ENCODE data around the gene TEX35.
"Not testable (repeated sequence)": the region's sequence is repeated elsewhere in the genome, so short reads cannot be mapped to it uniquely, and the experiment has no call there.

The TEX35 gene

GRCh38 chr1:178541379-178541778, 28.5 kb downstream of the TEX35 start:
- no peak for DNase-seq (ENCODE audit: low read depth in 2 of 2)

DNA sequence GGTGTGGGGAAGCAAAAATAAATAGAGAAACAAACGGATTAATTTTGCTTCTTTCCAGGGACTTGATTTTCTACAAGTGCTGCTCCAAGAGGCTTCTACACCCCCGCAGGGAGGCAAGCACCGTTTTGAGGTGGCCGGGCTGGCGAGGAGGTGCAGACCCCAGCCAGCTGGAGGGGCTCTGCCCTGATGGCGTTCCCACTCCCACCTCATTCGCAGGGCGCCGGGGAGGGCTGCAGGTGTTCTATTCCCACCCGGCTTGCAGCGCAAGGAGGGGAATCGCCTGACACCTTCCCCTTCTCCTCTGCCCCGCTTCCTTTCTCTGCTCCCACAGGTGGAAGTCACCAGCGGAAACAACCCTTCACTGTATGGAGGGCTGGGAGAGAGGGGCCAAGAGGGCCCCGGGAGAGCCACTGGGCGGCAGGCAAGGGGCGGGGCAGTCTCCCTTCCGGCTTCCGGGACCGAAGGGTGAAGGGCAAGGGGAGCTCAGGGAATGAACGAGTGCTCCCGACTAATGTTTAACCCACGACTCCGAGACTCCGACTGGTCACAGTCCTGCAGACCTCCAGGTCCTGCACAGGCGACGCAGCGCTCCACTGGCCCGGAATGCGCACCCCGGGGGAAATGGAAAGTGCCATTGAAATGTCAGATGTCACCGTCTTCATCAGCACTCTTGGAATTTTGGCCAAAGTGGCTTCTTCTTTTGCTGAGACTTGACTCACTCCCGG, 29.1 kb downstream of the TEX35 start:
- no peak for DNase-seq (ENCODE audit: low read depth in 2 of 2)

DNA sequence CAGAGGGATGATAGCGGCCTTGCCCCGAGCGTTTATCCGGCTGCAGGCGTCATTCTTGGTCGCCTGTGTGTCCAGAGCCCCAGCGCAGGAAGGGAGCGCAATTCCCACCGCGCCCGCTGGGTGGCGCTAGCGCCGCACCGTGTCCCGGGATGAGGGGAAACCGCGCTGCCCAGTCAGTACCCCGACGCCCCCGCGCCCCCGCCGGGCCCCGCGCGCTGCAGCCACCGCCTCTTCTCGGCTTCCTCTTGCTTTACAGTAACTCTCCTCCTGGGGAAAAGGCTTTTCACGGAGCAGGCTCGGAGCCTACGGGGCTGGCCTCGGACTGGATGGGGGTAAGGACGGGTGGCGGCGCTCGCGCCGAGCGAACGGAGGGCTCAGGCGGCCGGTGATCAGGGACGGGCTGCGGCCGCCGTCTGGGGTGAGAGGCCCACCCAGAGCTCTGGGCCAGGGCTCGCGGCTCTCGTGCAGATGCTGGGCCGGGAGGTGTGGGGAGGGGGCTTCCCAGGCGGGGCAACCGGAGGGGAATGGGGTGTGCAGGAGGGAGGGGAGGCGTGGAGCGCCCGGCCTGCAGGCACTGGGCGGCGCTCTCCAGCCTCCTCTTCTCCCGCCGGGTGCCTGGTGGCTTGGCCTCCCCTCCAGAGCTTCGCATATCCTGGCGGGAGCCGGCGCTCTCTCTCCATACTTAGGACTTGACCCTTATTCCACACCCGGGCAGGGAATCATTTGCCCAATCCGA, 29.8 kb downstream of the TEX35 start:
- DNase-seq (ENCODE audit: low read depth in 2 of 2) = peak; percentile 84

GRCh38 chr1:178543290-178543607, 30.3 kb downstream of the TEX35 start:
- DNase-seq (ENCODE audit: low read depth in 2 of 2) = peak in 1 of 2 experiments; percentile 20

DNA sequence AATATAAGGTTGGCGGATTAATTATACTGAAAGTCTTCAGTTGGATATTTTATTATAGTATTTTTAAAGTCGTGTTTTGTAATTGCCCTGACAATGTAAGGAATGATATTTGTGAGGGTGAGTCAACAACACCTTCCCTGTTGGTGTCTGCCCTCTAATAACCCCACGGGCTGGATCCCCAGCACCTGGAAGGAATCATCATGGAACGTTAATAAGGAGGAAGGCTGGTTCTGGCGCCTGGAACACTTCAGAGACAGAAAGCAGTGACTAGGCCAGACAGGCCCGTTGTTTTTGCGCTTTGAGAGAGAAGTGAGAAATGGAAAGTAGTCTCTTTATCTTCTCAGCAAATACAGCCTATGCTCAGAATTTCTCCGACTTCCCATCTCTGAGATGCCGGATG, 31.6 kb downstream of the TEX35 start:
- peak; percentile 22 to 25 for DNase-seq (ENCODE audit: low read depth in 2 of 2)

- no peak for DNase-seq (ENCODE audit: low read depth in 2 of 2)
These were observed 35.2 kb downstream of the TEX35 start for GRCh38 chr1:178548108-178548507.

- DNase-seq (ENCODE audit: low read depth in 2 of 2) = no peak
These were observed 38.4 kb downstream of the TEX35 start for GRCh38 chr1:178551307-178551706.

DNA sequence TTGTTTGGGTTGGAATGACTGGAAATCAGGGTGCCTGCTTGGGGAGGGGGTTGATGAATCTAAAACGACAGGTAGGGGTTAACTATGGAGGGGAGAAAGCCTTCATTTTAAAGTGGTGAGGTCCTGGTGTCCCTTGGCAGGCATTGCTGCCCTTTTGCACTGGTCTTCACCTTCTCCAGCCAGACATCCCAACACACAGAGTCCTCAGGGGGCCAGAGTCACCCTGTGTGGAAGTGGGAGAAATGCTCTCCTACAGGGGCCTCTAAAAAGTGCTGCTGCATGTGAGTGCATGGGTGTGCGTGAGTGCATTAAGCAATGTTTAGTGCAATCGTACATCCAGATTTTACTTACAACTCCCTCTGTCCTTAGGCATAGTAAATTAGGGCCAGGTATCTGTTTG, 39.0 kb downstream of the TEX35 start:
- no peak for DNase-seq (ENCODE audit: low read depth in 2 of 2)

- DNase-seq (ENCODE audit: low read depth in 2 of 2) = no peak
These were observed 39.9 kb downstream of the TEX35 start for GRCh38 chr1:178552856-178553255.

GRCh38 chr1:178554351-178554750, 41.4 kb downstream of the TEX35 start:
- DNase-seq (ENCODE audit: low read depth in 2 of 2) = not testable (repeated sequence)

DNA sequence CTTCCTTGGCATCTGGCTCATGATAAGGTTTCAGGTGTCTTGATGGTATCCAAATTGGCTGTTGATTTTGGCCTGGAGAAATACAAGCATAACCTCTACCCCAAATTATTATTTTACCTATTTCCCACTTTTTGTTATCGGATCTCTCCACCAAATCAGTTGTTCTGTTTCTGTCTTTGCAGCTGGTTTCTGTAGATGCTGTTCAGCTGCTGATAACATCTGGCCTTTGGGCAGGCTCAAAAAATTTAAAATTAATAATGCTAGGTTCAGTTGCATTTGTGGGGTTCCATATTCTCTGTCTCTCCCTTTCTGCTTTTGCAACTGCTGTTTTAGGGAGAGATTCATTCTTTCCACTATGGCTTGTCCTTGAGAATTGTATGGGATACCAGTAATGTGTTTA, 42.7 kb downstream of the TEX35 start:
- DNase-seq (ENCODE audit: low read depth in 2 of 2) = not testable (repeated sequence)

DNA sequence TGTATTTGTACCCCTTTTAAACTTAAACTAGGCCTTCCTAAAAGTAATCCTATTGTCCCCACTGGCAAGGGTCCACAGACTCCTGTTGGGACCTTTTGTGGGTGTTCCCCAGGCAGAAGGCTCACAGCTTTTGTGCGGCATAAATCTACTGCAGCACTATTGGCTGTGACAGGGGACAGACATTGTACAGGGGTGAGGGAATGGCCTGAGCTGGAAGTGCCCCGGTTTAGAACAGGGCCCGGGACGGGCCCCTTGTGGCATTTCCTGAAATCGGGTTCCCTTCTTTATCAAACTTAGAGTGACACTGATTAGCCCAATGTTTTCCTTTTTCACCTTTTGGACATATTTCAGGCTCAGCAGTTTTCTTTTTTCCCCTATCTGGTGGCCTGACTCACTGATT, 45.9 kb downstream of the TEX35 start:
- DNase-seq (ENCODE audit: low read depth in 2 of 2) = not testable (repeated sequence)

DNA sequence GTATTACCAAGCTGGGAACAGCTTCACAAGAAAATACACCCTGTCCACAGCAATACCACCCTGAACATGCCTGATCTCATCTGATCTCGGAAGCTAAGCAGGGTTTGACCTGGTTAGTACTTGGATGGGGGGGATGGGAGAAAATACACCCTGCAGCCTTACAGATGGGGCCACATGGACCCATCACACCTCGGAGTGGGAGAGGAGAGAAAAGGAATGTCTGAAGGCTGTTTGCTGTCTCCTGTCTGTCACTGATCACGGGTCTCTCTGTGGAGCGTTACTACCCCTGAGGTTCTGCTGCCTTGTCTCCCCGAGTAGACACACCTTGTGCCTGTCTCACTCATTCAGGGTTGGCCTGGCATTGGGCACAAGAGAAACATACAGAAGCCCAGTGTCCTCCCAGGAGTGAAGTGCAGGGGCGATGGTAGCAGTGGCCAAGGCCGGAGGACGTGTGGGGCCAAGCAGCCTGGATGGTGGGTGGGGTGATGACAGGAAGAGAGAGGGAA, 48.0 kb downstream of the TEX35 start:
- no peak for DNase-seq (ENCODE audit: low read depth in 2 of 2)

DNA sequence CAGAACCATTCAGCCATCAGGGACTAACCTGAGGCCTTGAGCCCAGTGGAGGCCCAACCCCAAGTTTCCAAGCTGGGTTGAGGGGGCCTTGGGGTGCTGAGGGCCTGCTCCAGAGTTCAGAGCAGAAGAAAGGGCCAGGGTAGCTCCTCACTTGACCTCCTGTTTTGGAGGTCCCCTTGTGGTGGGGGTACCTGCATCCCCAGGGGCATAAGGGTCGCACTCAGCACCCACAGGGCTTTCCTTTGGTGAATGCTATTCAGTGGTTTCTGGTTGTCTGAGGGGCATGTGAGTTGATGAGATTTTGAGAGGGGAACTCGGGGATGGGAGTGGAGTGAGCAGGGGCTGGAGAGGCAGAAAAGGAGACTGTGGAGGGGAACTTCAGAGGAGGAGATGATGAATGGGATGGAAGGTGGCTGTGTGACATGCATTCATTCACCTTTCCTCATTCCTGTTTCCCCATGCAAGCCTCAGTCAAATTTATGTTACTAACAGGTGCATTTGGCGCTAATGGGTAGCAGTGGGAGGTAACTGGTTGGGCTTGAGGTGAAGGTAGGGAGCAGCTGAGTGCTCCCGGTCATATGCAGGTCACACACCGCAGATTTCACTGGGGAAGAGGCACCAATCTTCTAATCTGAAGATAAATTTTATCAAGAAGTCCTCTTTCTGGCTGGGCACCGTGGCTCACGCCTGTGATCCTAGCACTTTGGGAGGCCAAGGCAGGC, 50.4 kb downstream of the TEX35 start:
- DNase-seq (ENCODE audit: low read depth in 2 of 2) = no peak

- DNase-seq (ENCODE audit: low read depth in 2 of 2) = no peak
These were observed 51.3 kb downstream of the TEX35 start for GRCh38 chr1:178564086-178564782.

DNA sequence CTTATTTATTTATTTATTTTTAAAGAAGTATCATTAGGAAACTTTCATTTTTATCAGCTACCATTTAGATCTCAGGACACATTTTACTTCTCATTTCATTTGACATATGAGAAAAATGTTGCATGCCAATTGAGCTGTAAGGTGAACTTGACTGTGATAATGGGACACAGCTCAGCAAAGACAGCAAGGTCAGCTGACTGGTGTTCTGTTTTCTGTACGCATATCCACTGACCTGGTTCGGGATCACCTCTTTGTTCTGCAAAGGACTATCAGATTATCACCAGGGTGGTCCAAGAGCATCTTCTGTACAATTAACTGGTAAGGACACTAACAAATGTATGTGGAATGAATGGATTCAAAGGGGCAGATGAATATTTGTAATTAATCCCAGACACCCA, 51.9 kb downstream of the TEX35 start:
- no peak for DNase-seq (ENCODE audit: low read depth in 2 of 2)

- no peak for DNase-seq (ENCODE audit: low read depth in 2 of 2)
These were observed 52.7 kb downstream of the TEX35 start for GRCh38 chr1:178565586-178565985.

GRCh38 chr1:178566187-178566586, 53.3 kb downstream of the TEX35 start:
- no peak for DNase-seq (ENCODE audit: low read depth in 2 of 2)

DNA sequence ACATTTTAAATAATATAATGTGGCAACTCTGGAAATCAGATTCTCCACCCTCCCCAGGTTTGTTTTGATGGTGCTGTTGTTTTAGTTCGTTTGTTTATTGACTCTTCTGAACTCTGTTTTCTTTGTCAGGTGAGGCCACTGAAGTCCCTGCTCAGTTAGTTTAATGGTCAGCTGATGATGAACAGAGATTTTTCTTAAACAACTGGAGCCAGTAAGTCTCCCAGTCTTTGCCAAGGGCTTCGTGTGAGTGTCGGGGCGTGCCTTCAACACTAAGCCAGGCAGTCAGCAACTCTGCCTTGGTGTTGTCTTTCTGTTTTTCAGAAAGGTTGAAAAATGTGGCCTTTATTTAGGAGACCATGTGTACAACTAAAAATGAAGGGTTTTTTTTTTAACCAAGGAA, 58.9 kb downstream of the TEX35 start:
- no peak for DNase-seq (ENCODE audit: low read depth in 2 of 2)

Measured in fibroblast of skin of left quadriceps (primary cell).